GM12865 (cell line): Measurements from ENCODE around the gene CAPN10.

Source experiments
- DNase-seq: peaks from one replicate; pipeline ENCODE4 v3.0.0; 2010; ENCODE audit warnings: low read depth
- H3K4me3 ChIP-seq: 2 replicates; pipeline ENCODE4 v1.5.1; 2011; ENCODE audit warnings: mild to moderate bottlenecking, low read depth, low read length, control low read depth
- CTCF ChIP-seq: IDR thresholded peaks from 2 replicates; pipeline ENCODE4 v1.5.1; 2011; ENCODE audit warnings: low read length, control low read depth, low read depth, inconsistent platforms; ENCODE audit not compliant: insufficient read depth; ENCODE audit errors: missing control alignments

Gene CAPN10

GRCh38 chr2:240604939-240605716 is 18.6 kb downstream of the CAPN10 start:
- TF ChIP-seq CTCF = no peak
- no peak overlapping the region for H3K4me3 ChIP-seq
- no peak for DNase-seq

- no peak for TF ChIP-seq CTCF
- no peak overlapping the region for H3K4me3 ChIP-seq
- DNase-seq = no peak
Measured at GRCh38 chr2:240605867-240606743, 19.6 kb downstream of the CAPN10 start.

- no peak overlapping the region for H3K4me3 ChIP-seq
- no peak for DNase-seq
- no peak for TF ChIP-seq CTCF
Measured at GRCh38 chr2:240611601-240612210, 25.2 kb downstream of the CAPN10 start.

GRCh38 chr2:240613781-240614180 is 27.2 kb downstream of the CAPN10 start:
- no peak overlapping the region for H3K4me3 ChIP-seq
- no peak for DNase-seq
- no peak for TF ChIP-seq CTCF

GRCh38 chr2:240614391-240614790 is 27.9 kb downstream of the CAPN10 start:
- DNase-seq = no peak
- H3K4me3 ChIP-seq = no peak overlapping the region
- no peak for TF ChIP-seq CTCF

GRCh38 chr2:240615396-240615795 is 28.9 kb downstream of the CAPN10 start:
- TF ChIP-seq CTCF = no peak
- DNase-seq = no peak
- no peak overlapping the region for H3K4me3 ChIP-seq
